ENCODE measurements around the gene SEC61G. TPM values are rescaled to one million over a fixed set of nuclear protein-coding genes. Genes with fewer than 3 reads are reported as not detected.

The SEC61G gene
- polyA plus RNA-seq, 1 donor = 198 TPM

Other genes with a start within 250 kb of the SEC61G start
- gene VSTM2A, start 216.8 kb downstream of the SEC61G start, polyA plus RNA-seq = 2.7 TPM

Measured in large intestine (tissue), 1 donor.